ACC112 (cell line): Measurements from ENCODE around the gene FXYD1.

Experiments used
- H2AFZ ChIP-seq: fragments of 200-600 bp; sonication (generic); one replicate; pipeline ENCODE4 v1.6.0; 2017; ENCODE audit warnings: antibody characterized with exemption, low read length; ENCODE audit not compliant: unreplicated experiment
- H3K27ac ChIP-seq: fragments of 200-600 bp; sonication (generic); 2 replicates; pipeline ENCODE4 v1.5.1; 2014; ENCODE audit warnings: low read depth, mild to moderate bottlenecking, antibody characterized with exemption, low read length, moderate library complexity
- H3K27me3 ChIP-seq: fragments of 200-600 bp; sonication (generic); 2 replicates; pipeline ENCODE4 v1.6.1; 2014; ENCODE audit warnings: mild to moderate bottlenecking, antibody characterized with exemption, low read length, moderate library complexity, mixed read lengths; ENCODE audit not compliant: insufficient read depth
- H3K36me3 ChIP-seq: fragments of 200-600 bp; sonication (generic); 2 replicates; pipeline ENCODE4 v1.6.1; 2016; ENCODE audit warnings: mild to moderate bottlenecking, antibody characterized with exemption, low read length, moderate library complexity, mixed read lengths; ENCODE audit not compliant: insufficient read depth
- H3K4me1 ChIP-seq: fragments of 200-600 bp; sonication (generic); one replicate; pipeline ENCODE4 v1.6.1; 2016; ENCODE audit warnings: low read length, mixed read lengths; ENCODE audit not compliant: insufficient read depth, unreplicated experiment, control insufficient read depth
- H3K4me3 ChIP-seq: fragments of 200-600 bp; sonication (generic); 2 replicates; pipeline ENCODE4 v1.5.1; 2014; ENCODE audit warnings: mild to moderate bottlenecking, low read depth, low read length
- H3K79me2 ChIP-seq: fragments of 200-600 bp; sonication (generic); one replicate; pipeline ENCODE4 v1.6.0; 2016; ENCODE audit warnings: low read length; ENCODE audit not compliant: control insufficient read depth, unreplicated experiment, insufficient read depth

FXYD1 gene

DNA sequence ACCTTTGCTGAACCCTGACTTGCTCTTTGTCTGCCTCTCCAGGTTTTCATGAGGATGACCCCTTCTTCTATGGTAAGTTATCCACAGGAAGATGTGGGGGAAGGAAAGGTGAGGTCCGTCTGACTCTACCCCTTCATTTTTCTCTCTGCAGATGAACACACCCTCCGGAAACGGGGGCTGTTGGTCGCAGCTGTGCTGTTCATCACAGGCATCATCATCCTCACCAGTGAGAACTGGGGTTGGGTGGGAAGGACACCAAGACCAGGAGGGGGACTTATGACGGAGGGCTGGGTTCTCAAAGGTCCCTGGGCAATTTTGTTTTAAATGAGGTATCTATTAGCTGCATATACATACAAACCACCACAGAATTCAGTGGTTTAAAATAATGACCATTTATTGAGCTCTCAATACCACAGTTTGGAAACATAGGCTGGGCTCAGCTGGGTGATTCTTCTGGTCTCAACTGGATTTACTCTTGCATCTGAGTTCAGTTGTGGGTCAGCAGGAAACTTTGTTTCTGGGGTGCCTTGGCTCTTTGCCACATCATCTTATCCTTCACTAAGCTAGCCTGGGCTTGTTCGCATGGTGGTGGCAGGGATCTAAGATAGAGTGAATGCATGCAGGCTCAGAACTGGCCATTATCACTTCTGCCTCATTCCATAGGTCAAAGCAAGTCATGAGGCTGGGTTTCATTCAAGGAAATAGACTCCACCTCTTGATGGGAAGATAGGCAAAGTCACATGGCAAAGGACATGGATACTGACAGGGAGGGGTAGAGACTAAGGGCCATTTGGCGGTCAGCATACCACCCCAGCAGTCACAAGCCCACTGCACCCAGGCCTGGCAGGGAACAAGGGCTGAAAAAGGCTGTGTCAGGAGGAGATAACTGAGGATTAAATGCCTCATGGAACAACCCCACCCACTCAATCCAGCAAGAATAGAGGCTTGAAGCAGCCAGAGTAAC lies 27.8 kb downstream of the FXYD1 start:
- peaks cover 50% of the 10 kb centered on the region for H3K36me3 ChIP-seq
- H3K79me2 ChIP-seq = no peaks in the 10 kb centered on the region
- no peaks in the 10 kb centered on the region for H3K4me1 ChIP-seq
- H2AFZ ChIP-seq = no peak overlapping the region
- no peak overlapping the region for H3K4me3 ChIP-seq
- H3K27ac ChIP-seq = no peak overlapping the region
- H3K27me3 ChIP-seq = no peaks in the 10 kb centered on the region

DNA sequence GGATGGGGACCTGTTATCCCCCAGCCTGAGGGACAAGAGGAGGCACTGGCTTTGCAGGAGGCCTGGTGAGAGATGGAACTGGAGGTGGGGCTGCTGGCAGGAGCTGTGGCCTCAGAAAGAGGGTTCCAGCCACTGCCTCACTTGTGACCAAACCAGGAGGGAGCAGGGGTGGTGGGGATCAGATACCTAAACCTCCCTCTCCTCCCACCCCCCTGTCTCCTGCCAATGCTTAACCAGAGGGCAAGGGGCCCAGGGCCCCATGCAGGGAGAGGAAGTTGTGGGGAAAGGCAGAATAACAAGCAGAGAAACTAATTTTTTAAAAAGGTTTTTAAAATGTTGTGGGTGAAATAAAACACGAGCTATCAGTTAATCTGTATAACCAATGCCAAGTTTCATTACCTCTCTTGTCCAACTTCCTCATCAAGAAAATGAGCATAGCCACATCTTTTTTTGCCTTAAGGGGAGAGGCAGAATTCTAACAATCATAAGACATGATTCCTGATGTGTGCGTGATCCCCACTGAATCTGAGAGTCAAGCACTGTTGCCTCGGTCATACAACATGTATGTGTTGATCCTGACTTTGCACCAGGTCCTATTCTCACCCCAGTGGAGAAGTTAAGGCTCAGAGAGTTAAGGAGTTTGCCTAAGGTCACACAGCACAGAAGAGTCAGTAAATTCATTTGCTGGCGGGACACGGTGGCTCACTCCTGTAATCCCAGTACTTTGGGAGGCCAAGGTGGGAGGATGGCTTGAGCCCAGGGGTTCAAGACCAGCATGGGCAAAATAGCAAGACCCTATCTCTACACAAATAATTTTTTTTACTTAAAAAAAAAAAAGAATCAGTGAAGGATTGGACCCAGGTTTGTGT lies 28.9 kb downstream of the FXYD1 start:
- no peak overlapping the region for H3K4me3 ChIP-seq
- H3K4me1 ChIP-seq = no peaks in the 10 kb centered on the region
- H3K79me2 ChIP-seq = no peaks in the 10 kb centered on the region
- no peak overlapping the region for H2AFZ ChIP-seq
- peaks cover 39% of the 10 kb centered on the region for H3K36me3 ChIP-seq
- no peaks in the 10 kb centered on the region for H3K27me3 ChIP-seq
- no peak overlapping the region for H3K27ac ChIP-seq

DNA sequence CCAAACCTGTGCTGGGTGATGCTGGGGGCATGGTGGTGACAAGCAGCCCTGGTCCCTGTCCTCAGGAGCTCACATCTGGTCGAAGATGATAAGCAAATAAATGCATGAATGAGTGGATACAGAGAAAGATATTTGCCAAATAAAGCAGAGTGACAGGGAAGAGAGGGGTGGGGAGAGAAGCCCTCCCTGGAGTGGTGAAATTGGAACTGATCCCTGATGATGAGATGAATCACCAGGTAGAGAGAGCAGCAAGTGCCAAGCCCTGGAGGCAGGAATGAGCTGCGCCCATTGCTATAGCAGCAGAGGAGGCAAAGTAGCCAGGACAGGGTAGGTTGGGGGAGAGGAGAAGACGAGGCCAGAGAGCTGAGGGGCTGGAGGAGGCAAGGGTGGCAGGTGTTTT lies 29.6 kb downstream of the FXYD1 start:
- H3K4me1 ChIP-seq = no peaks in the 10 kb centered on the region
- H3K4me3 ChIP-seq = no peak overlapping the region
- H3K27ac ChIP-seq = no peak overlapping the region
- no peaks in the 10 kb centered on the region for H3K27me3 ChIP-seq
- peaks cover 33% of the 10 kb centered on the region for H3K36me3 ChIP-seq
- no peak overlapping the region for H2AFZ ChIP-seq
- H3K79me2 ChIP-seq = no peaks in the 10 kb centered on the region

DNA sequence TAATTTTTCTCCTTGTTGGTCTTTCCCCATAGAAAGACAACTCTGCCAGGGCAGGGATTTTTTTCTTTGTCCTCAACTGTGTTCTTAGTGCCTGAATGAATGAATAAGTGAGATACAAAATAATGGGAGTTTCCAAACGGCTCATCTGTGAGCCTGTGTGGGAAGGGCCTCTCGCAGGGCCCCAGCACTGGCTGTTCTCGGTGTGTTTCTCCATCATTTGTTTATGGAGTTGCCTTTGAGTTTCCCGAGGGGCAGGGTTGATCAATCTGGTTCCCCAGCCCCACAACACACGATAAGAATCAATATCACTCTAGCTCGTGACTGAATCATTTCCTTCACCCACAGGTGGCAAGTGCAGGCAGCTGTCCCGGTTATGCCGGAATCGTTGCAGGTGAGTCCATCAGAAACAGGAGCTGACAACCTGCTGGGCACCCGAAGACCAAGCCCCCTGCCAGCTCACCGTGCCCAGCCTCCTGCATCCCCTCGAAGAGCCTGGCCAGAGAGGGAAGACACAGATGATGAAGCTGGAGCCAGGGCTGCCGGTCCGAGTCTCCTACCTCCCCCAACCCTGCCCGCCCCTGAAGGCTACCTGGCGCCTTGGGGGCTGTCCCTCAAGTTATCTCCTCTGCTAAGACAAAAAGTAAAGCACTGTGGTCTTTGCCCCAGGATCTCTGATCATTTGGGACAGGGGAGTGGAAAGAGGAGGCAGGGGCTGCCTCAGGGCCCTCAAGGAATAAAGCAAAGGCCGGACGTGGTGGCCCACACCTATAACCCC lies 30.8 kb downstream of the FXYD1 start:
- no peak overlapping the region for H3K4me3 ChIP-seq
- H3K27me3 ChIP-seq = no peaks in the 10 kb centered on the region
- peaks cover 21% of the 10 kb centered on the region for H3K36me3 ChIP-seq

DNA sequence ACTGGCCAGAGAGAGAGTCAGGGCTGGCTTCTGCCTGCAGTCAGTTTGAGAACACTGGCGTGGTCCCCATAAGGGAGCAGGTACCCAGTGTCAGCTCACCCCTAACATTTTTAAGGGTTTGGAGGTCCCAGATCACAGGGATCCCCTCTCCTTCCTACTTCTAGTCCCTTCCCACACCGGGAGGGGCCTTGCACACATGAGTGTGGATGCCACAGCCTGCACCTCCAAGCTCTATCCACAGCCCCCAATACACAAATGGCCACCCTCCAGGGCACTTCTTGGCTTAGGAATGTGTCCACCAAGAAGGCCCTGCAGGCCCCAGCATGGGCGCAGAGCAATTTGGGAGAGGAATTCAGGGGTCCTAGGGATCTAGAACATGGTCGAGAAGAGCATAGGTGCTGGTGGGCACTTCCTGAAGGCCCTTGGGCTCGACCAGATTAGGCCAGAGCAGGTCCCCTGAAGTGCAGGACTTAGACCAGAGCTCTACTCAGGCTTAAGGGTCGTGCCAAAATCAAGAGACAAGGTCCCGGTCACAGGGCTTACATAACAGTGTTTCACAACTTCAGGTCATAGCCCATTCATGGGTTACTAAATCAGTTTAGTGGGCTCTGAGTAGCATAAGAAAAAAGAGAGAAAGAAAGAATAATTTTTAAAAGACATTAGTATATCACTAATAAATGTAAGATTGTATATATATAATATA lies 31.9 kb downstream of the FXYD1 start:
- Histone ChIP-seq H3K27ac (no peak overlapping the region), H3K27me3 (no peaks in the 10 kb centered on the region), H3K4me1 (no peaks in the 10 kb centered on the region), H3K79me2 (no peaks in the 10 kb centered on the region), H3K36me3 (peaks cover 13% of the 10 kb centered on the region), H2AFZ (no peak overlapping the region), H3K4me3 (no peak overlapping the region)

More for the DNA sequence above, 30.8 kb downstream of the FXYD1 start:
- Histone ChIP-seq H3K27ac (no peak overlapping the region), H2AFZ (no peak overlapping the region), H3K79me2 (no peaks in the 10 kb centered on the region), H3K4me1 (no peaks in the 10 kb centered on the region)

DNA sequence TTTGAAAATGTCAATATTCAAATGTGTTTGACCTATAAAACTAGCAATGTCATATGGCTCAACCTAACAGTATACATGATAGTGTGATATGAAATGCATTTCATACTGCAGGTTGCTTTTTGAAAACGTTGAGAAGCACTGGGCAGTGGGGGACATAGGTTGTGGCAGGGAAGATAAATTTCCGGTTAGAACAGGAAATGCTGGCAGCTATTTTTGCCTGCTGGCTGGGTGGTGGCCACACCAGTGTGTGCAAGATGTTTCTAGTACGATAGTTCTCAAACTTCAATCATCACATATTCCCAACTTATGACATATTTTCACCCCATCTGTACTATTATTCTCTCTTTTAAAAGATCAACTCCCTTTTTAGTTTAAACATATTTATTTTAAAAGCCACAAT lies 33.1 kb downstream of the FXYD1 start:
- Histone ChIP-seq H3K79me2 (no peaks in the 10 kb centered on the region), H3K27me3 (no peaks in the 10 kb centered on the region)

DNA sequence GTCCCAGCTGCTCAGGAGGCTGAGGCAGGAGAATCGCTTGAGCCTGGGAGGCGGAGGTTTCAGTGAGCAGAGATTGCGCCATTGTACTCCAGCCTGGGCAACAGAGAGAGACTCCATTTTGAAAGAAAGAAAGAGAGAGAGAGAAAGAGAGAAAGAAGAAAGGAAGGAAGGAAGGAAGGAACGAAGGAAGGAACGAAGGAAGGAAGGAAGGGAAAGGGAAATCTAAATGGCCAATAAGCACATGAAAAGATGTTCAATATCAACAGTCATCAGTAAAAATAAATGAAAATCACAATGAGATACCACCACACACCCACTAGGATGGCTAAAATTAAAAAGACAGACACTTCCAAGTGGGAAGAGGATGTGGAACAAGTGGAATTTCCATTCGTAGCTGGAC lies 35.6 kb downstream of the FXYD1 start:
- Histone ChIP-seq H3K27ac (no peak overlapping the region), H3K79me2 (no peaks in the 10 kb centered on the region), H2AFZ (no peak overlapping the region), H3K4me3 (no peak overlapping the region), H3K36me3 (no peaks in the 10 kb centered on the region), H3K27me3 (no peaks in the 10 kb centered on the region), H3K4me1 (peaks cover 8% of the 10 kb centered on the region)

More for the DNA sequence above, 33.1 kb downstream of the FXYD1 start:
- Histone ChIP-seq H3K4me1 (peaks cover 8% of the 10 kb centered on the region), H3K27ac (no peak overlapping the region), H3K4me3 (no peak overlapping the region), H3K36me3 (peaks cover under 1% of the 10 kb centered on the region), H2AFZ (no peak overlapping the region)

DNA sequence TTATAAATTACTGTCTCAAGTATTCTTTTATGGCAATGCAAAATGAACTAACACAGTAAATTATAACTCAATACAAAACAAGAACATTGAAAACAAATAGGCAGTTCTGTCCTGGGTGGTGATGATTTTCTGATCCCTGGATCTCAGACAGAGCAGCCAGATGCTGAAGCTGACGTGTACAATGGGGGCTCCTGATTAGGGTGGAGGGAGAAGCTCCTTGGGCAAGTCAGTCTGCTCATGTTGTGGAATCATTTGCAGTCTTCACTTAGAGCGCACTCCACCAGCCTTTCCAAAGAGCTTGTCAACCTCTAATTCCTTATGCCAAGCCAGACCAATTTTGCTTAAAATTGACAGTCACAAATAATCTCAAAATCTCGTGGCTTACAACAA lies 37.6 kb downstream of the FXYD1 start:
- H3K36me3 ChIP-seq = no peaks in the 10 kb centered on the region
- H3K27me3 ChIP-seq = no peaks in the 10 kb centered on the region
- H3K27ac ChIP-seq = no peak overlapping the region
- no peak overlapping the region for H3K4me3 ChIP-seq
- no peaks in the 10 kb centered on the region for H3K79me2 ChIP-seq
- no peak overlapping the region for H2AFZ ChIP-seq
- peaks cover 8% of the 10 kb centered on the region for H3K4me1 ChIP-seq

DNA sequence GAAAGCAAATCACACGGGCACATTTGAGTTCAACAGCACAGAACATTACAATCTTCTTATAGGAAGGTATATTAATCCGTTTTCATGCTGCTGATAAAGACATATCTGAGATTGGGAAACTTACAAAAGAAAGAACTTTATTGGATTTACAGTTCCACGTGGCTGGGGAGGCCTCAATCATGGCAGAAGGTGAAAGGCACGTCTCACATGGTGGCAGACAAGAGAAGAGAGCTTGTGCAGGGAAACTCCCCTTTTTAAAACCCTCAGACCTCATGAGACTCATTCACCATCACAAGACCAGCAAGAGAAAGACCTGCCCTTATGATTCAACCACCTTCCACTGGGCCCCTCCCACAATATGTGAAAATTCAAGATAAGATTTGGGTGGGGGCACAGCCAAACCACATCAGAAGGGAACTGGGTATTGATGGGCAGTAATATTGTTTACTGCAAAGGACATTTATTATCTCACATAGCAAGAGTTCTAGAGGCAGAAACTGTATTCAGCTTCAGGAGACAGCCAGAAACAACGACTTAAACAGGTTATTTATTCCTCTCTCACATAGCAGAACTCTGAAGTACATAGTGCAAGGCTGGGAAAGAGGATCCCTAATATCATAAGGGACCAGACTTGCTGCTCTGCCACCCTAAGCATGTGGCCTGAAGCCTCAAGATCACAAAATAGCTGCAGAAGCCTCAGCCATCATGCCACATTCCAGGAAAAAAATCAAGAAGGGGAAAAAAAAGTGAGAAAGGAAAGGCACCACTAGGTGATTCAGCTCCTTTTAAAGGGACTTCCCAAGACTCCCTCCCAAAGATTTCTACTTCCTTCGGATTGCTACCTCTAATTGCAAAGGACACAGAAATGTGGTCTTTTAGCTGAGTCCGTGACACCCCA lies 39.0 kb downstream of the FXYD1 start:
- no peaks in the 10 kb centered on the region for H3K27me3 ChIP-seq
- no peak overlapping the region for H3K4me3 ChIP-seq
- no peak overlapping the region for H2AFZ ChIP-seq
- no peaks in the 10 kb centered on the region for H3K36me3 ChIP-seq
- no peak overlapping the region for H3K27ac ChIP-seq
- H3K4me1 ChIP-seq = peaks cover 8% of the 10 kb centered on the region
- H3K79me2 ChIP-seq = no peaks in the 10 kb centered on the region
